GM19468 (cell line): ENCODE measurements around the gene CHRNA10.

Source experiments
- ATAC-seq: cut with Tn5 transposase; IDR thresholded peaks from one replicate; pipeline ENCODE4 v1.9.1; 2021; ENCODE audit warnings: mild to moderate bottlenecking, moderate library complexity, moderate number of reproducible peaks; ENCODE audit not compliant: unreplicated experiment; ENCODE audit errors: extremely low read depth

Gene CHRNA10, protein sequence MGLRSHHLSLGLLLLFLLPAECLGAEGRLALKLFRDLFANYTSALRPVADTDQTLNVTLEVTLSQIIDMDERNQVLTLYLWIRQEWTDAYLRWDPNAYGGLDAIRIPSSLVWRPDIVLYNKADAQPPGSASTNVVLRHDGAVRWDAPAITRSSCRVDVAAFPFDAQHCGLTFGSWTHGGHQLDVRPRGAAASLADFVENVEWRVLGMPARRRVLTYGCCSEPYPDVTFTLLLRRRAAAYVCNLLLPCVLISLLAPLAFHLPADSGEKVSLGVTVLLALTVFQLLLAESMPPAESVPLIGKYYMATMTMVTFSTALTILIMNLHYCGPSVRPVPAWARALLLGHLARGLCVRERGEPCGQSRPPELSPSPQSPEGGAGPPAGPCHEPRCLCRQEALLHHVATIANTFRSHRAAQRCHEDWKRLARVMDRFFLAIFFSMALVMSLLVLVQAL

DNA sequence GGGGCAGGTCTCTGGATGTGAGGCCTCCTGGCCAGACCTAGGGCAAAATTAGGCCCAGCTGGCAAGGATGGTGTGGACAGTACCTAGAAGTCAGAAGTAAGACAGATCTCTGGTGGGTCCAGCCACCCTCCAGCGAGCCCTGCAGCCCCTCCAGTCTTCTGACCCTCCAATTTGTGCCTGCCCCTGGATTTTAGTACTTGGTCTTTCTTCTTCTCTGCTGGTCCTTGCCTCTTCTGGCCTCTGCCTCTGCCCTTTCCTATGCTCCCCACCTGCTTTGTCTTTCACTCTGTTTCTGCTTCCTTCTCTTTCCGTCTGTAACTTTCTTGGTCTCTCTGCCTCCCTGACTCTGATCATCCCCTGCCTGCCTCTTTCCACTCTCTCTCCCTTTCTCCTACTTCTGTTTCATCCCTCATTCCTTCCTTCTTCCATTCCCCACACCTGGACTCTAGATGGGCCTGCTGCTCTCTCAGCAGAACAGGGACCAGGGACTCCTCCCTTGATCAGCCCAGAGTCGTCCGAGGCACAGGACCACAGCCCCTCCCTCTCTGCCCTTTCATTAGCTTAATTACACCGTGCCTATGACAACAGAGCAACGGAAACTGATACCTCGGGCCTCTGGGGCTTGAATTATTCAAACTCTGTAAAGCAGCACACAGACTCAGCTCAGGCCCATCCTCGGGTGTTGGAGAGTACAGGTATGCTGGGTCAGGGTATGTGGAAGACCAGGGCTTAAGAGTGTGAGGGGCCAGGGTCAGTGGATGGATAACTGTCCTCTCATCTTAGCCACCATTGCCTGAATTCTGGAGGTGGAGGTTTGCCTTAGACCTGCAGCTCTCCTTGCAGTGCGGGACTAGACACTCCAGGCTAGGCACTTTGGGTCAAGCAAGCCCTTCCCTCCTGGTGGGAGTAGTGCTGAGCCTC, at the start of gene CHRNA10:
Gene CHRNA10 (minus strand): TSS at position 51 of the 921 bp plus-strand sequence. CDS start 72 bp downstream, outside the sequence.
- ATAC-seq = no peak

DNA sequence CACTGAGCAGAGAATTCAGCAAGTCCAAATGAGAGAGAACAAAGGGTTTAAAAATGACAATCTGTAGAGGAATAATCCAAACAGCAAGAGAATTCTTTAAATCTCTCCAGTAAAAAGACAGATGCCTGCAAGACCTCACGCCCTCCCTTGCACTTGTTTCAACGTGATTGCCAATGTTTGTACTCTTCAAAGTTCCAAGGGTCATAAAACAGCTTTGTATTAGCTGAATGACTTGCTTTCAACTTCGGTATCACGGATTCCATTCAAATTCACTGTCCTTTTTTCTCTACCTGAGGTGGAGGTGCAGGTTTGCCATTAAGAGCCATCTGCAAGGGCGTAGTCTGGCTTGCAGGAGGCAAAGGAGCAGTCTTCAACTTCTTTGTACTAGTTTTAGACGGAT, 41.1 kb upstream of the CHRNA10 start:
- no peak for ATAC-seq

DNA sequence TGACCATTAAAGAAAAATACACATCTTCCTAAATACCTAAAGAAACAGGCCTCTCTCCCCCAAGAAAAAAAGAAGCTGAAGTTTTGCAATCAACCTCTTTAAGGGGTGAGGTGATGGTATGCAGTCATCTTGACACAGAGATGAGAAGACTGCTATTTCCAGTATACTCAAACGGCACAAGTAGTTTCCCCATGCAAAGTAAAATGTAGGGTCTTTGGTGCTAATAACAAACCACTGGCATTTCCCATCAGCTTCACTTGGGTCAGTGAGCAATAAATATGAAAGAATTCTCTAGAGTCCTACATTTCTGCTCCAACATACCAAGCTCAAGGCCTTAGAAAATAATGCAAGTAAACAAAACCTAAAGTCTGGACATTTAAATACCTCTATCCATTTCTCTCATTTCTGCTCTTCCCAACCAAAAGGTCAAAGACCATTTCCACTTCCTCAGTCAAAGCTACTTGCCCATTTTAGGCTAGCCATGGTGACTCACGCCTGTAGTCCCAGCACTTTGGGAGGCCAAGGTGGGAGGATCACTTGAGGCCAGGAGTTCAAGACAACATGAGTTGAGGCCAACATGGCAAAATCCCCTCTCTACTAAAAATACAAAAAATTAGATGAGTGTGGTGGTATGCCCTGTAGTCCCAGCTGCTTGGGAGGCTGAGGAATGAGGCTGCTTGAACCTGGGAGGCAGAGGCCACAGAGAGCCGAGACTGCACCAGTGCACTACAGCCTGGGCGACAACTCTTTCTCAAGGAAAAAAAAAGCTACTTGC, 39.5 kb upstream of the CHRNA10 start:
- no peak for ATAC-seq

DNA sequence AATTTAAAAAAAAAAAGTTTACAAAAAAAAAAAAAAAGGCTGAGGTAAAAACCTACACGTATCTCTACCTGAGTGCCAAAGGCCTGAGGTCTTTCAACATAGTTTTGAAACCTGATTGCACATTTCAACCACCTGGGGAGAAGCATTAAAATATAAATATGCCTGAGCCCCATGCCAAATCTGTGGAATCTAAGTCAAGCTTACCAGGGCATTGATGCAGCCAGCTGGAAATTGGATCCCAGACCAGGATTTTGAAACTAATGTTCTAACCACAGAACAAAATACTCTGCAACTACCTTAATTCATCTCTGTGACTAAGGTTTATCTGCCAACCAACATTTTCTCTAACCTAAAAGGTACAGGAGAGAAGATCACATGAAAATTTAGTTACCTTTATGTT, 38.8 kb upstream of the CHRNA10 start:
- ATAC-seq = no peak

DNA sequence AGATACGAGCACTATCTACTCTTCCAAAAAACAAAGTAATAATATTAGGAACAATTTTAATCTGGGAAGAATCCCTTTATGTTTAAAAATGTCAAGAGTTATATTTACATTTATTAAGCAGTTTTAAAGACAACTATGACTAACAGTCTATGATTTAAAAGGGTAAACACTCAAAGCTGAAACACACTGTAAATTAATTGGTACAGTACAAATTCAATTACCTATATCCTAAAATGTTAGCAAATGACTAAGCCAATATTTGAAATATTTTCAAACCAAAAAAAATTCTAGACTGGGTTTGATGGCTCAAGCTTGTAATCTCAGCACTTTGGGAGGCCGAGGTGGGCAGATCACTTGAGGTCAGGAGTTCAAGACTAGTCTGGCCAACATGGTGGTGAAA, 36.0 kb upstream of the CHRNA10 start:
- ATAC-seq = no peak

DNA sequence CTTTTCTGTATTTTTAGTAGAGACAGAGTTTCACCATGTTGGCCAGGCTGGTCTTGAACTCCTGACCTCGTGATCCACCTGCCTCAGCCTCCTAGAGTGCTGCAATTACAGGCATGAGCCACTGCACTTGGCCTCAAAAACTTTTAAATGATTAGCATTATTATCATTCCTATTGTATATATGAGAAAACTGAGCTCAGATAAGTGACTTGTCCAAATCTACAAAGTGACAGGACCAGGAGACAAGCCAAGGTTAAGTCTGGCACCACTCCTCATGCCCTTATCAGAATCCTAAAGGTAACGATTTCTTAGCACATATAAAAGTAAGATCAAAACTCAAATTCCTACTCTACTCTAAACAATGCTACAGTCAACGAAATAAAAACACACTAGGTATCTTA, 32.2 kb upstream of the CHRNA10 start:
- no peak for ATAC-seq

DNA sequence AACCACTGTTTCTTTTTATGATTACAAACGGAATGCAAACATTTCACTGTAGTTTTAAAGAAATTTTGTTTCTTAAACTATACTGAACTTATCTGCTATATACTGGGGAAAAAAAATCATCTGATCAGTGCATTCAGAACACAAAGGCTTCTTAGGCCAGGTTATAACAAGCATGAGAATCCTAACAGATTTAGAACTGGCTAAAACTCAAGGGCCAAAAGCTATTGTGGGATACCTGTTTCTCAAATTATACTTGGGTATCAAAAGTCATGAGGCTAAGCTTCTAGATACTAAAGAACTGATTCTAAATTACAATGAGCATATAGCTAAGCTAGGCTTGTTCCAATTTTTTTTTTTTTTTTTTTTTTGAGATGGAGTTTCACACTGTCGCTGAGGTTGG, 29.7 kb upstream of the CHRNA10 start:
- no peak for ATAC-seq

DNA sequence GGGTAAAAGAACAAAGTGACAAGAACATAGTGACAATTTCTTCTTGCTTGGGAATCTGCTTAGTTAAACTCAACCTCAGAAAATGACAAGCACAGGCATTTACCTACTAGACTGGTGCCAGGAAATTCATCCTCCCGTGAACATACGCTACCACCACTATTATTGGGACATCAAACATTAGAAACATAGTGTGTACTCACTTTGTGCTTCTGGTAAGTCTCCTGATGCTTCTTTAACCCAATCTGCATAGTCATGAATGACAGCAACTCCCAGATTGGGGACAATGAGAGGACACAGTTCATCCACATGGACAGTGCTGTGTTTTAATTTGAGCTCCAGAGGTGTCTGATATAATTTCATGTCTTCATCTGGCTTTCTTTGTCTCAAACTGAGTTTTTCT, 29.2 kb upstream of the CHRNA10 start:
- ATAC-seq = no peak

DNA sequence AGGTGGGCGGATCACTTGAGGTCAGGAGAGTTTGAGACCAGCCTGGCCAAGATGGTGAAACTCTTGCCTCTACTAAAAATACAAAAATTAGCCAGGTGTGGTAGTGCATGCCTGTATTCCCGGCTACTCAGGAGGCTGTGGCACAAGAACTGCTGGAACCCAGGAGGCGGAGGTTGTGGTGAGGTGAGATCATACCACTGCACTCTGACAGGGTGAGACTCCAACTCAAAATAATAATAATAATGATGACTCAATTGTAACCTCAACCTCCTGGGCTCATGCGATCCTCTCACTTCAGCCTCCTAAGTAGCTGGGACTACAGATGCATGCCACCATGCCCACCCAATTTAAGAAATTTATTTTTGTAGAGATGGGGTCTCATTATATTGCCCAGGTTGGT, 15.6 kb upstream of the CHRNA10 start:
- no peak for ATAC-seq

DNA sequence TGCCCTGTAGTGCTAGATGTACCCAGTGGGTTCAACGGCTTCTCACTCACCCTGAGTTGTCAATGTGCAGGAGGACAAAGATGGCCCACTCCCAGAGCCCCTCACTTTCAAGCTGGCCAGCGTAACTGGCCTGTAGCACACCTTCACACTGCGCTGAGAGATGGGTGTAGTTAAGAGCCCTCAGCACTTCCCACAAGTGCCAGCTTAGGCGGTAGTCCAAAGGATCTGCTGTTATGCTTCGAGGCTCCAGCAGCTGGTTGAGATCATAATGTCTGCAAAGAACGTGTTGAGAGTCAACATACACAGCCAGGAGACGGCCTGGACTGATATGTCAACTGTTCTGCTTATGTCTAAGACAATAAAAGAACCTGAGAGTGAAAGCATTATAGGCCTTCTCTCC, 14.7 kb upstream of the CHRNA10 start:
- no peak for ATAC-seq

DNA sequence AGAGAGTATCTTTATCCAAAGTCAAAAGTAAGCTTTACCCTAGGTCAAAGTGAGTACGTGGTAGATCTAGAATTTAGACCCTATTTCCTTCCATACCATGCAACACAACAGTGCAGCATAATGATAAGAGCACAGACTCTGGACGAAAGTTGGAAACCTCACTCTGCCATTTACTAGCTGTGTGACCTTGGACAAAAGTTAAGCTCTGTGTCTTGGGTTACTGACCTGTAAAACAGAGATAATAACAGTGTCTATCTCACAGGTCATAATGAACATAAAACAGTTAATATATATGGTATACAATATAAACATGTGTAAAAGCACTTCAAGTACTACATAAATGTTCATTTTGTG, 13.6 kb upstream of the CHRNA10 start:
- no peak for ATAC-seq

DNA sequence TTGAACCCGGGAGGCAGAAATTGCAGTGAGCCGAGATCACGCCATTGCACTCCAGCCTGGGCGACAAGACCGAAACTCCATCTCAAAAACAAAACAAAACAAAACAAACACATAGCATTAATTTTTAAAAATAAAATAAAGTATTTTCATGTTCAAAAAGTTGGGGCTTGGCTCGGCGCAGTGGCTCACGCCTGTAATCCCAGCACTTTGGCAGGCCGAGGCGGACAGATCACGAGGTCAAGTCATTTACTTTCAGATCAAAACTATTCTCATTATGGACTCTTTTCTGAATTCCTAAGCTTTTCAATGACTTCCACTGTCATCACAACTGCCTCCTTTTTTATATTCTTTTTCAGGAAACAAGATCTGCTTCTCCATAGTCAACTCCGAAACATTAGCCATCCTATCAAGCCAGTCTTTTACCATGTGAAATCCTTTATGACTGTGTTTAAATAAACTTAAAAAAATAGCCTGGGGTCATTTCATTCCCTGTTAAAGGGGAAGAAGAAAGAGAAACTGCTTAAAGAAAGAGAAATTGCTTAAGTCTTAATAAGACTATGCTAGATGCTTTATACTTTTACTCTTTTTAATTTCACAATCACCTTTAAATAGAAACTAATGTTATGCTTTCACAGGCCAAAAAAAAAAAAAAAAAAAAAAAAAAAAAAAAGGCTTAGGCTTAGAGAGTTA, 13.1 kb upstream of the CHRNA10 start:
- ATAC-seq = no peak

DNA sequence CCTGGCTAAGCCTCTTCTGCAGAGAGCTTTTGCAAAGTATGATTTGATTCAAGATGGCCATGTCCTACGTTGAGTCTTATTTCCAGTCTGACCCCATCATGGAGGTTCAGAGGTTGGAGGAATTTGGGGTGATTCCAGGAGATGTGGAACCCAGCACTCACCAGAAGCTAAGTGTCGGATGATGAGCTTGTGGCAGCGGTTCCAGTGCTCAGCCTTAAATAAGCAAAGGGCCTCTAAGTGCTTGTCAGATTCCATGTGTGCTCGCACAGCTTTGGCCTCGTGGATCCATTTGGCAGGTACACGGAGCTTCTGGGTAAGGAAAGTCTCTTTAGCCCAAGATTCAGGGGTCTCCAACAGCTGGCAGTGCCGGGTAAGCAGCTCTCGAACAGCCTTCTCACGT, 11.9 kb upstream of the CHRNA10 start:
- no peak for ATAC-seq

DNA sequence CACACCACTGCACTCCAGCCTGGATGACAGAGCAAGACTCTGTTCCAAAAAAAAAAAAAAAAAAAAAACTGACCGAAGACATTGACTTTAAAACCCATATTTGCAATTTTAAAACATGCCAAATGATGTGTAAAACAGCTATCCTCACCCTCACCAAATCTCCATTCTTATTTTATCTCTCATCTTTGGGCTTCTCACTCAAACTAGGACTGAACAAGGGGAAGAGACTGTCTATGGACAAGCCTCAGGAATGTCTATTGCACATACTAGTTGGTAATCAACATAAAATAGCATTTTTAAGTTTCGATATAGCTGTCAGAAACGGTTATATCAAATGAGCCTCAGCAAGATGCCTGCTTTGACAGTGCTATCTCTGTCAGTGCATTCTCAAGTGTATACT, 7.9 kb upstream of the CHRNA10 start:
- no peak for ATAC-seq

DNA sequence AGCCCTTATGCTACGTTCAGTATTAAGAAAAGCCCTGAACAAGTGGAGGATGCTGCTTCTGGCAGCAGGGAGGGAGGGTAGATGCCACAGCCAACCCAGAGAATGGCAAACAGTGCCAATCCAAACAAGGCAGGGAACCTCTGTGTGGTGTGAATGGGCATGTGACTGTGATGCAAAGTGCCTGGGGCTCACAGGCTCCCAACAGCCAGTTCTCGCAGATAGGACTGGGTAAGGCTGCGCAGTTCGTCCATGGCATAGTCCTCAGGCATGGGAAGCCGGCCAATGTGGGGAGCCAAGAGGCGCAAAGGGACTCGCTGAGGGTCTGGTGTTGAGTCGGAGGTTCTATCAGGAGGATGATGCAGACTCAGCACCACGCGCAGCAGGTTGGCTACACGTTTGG, 4.8 kb upstream of the CHRNA10 start:
- no peak for ATAC-seq

DNA sequence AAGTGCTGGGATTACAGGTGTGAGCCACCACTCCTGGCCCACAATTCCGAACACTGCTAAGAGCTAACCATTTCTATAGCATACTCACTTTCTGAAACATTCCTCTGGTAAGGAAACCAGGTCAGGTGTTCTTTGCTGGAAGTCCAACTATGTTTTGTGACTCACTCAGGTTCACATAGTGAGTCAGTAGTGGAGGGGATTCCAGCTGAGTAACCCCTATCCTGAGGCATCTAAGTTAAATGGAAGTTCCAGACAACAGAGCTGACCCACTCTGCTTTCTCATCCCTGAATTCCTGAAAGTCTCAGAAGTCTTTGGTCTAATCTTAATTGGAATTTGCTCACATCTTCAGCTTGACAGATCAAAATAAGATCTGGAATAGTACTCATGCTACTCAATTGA, 3.0 kb upstream of the CHRNA10 start:
- ATAC-seq = no peak

DNA sequence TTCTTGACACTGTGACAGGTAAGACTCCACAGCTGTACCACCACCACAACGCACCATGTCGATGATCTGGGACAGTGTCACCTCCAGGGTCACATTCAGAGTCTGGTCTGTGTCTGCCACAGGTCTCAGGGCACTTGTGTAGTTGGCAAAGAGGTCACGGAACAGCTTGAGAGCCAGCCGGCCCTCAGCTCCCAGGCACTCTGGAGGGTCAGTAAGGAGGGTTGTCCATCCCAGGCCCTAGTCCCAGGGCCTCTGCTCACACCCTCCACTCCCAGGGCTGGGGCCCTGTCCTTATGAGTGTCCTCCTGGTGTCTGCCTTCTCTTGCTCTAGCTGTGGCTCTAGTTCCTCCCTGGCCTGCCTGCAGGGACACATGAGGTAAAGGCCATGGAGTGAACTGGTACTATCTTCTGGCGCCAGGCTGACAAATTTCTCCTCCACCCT, 1.4 kb downstream of the CHRNA10 start:
- ATAC-seq = no peak

DNA sequence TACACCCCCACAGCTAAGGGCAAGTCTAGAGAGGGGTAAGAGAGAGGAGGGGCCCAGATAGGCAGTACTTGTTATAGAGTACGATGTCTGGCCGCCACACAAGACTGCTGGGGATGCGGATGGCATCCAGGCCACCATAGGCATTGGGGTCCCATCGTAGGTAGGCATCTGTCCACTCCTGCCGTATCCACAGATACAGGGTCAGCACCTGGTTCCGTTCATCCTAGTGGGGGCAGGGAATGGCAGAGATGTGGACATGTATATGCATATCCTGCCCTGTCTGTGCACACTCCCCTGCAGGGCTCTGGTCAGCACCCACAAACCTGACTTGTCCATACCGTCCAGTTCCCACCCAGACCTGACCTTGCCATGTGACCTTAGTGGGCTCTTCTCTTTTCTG, 2.1 kb downstream of the CHRNA10 start:
- no peak for ATAC-seq

DNA sequence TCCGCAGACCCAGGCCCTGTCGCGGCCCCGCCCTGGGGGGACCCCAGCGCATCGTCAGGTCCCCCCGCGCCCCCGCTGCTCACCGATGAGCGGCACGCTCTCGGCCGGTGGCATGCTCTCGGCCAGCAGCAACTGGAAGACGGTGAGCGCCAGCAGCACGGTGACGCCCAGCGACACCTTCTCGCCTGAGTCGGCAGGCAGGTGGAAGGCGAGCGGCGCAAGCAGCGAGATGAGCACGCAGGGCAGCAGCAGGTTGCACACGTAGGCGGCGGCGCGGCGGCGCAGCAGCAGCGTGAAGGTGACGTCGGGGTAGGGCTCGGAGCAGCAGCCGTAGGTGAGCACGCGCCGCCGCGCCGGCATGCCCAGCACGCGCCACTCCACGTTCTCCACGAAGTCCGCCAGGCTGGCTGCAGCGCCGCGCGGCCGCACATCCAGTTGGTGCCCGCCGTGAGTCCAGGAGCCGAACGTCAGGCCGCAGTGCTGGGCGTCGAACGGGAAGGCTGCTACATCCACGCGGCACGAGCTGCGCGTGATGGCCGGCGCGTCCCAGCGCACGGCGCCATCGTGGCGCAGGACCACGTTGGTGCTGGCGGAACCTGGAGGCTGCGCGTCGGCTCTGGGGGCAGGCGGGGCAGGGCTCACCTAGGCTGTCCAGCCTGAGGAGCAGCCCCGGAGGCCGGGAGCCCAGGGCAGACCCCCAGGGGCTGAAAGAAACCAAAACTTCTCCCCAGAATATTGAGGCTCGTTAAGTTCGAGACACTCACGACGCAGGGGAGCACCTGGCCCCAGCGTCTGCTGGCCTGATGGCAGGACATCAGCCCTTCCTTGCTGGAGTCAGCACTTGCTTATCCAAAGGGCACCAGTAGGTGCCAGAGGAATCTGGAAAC, 3.8 kb downstream of the CHRNA10 start:
- no peak for ATAC-seq
